HepG2 (cell line): Measurements from ENCODE around the gene TSSK3. TPM values are rescaled to one million over a fixed set of nuclear protein-coding genes. Genes with fewer than 3 reads are reported as not detected.

Experiments
- LCORL ChIP-seq, 2 experiments: fragments of 450-650 bp in 1 of 2; sonication (generic) in 1 of 2; formaldehyde crosslinking in 1 of 2; IDR thresholded peaks; 2 replicates each; pipeline versions ENCODE4 v1.5.0 to v1.6.1; 2017 to 2020; ENCODE audit warnings: antibody characterized with exemption in 1 of 2, missing genetic modification reagents in 1 of 2
- NFYB ChIP-seq: sonication (generic); formaldehyde crosslinking; IDR thresholded peaks from 2 replicates; pipeline ENCODE4 v1.4.0; 2020; ENCODE audit warnings: missing genetic modification reagents
- ZC3H13 ChIP-seq: sonication (generic); formaldehyde crosslinking; IDR thresholded peaks from 2 replicates; pipeline ENCODE4 v1.8.1; 2023; ENCODE audit warnings: mild to moderate bottlenecking, missing genetic modification reagents, moderate library complexity
- ZNF713 ChIP-seq: sonication (generic); formaldehyde crosslinking; IDR thresholded peaks from 2 replicates; pipeline ENCODE4 v1.4.0; 2020; ENCODE audit warnings: mild to moderate bottlenecking, missing genetic modification reagents
- ZNF781 ChIP-seq: sonication (generic); formaldehyde crosslinking; IDR thresholded peaks from 2 replicates; pipeline ENCODE4 v1.5.1; 2020; ENCODE audit warnings: borderline replicate concordance, mild to moderate bottlenecking, missing genetic modification reagents; ENCODE audit errors: not compliant biosample characterization
- polyA plus RNA-seq, 8 experiments: library from polyadenylated mRNA; depleted of rRNA in 3 of 8; stranded (reverse) in 7 of 8; unstranded in 1 of 8; fragments of >200 nt; fragmentation: Illumina TruSeq in 4 of 8; extraction: Trizol in 4 of 8; gene quantifications; 2 replicates each; pipeline versions ENCODE4 v1.2.1 to v1.2.3, GENCODE V29; 2011 to 2016; ENCODE audit warnings: low read depth in 4 of 8, missing spikeins in 1 of 8, mixed read lengths in 1 of 8; ENCODE audit not compliant: insufficient read depth in 1 of 8
- total RNA-seq, 5 experiments: library from RNA; depleted of rRNA; stranded (reverse); fragments of >200 nt; fragmentation: Illumina TruSeq; extraction: Trizol; gene quantifications; 2 replicates each; pipeline ENCODE4 v1.2.3, GENCODE V29; 2016; ENCODE audit warnings: low read depth in 1 of 5
- TF ChIP-seq, protein P1 (sequence below): IDR thresholded peaks from 2 replicates; pipeline ENCODE4 v1.6.1; 2018; ENCODE audit warnings: missing genetic modification reagents
- TF ChIP-seq, protein P2 (sequence below): sonication (generic); formaldehyde crosslinking; IDR thresholded peaks from 2 replicates; pipeline ENCODE4 v1.5.0; 2020; ENCODE audit warnings: missing genetic modification reagents
- TF ChIP-seq, protein P3 (sequence below): sonication (generic); formaldehyde crosslinking; IDR thresholded peaks from 2 replicates; pipeline ENCODE4 v1.4.0; 2020; ENCODE audit warnings: missing genetic modification reagents
- TF ChIP-seq, protein P4 (sequence below): sonication (generic); formaldehyde crosslinking; IDR thresholded peaks from 2 replicates; pipeline ENCODE4 v1.5.0; 2020; ENCODE audit warnings: missing genetic modification reagents
- TF ChIP-seq, protein P5 (sequence below): sonication (generic); formaldehyde crosslinking; IDR thresholded peaks from 2 replicates; pipeline ENCODE4 v1.4.0; 2020; ENCODE audit warnings: missing genetic modification reagents
- TF ChIP-seq, protein P6 (sequence below): sonication (generic); formaldehyde crosslinking; IDR thresholded peaks from 2 replicates; pipeline ENCODE4 v1.4.0; 2020; ENCODE audit warnings: missing genetic modification reagents
- TF ChIP-seq, protein P7 (sequence below): sonication (generic); formaldehyde crosslinking; IDR thresholded peaks from 2 replicates; pipeline ENCODE4 v1.5.0; 2020; ENCODE audit warnings: missing genetic modification reagents, mild to moderate bottlenecking, borderline replicate concordance
- TF ChIP-seq, protein P8 (sequence below): sonication (generic); formaldehyde crosslinking; IDR thresholded peaks from 2 replicates; pipeline ENCODE4 v1.4.0; 2020; ENCODE audit warnings: missing genetic modification reagents, borderline replicate concordance

The TSSK3 gene
- total and polyA plus RNA-seq, 2 of the 13 experiments (the other 11 are each of a cell fraction or from before 2014, with no cell fraction given) = 1.0 to 1.1 TPM

DNA sequence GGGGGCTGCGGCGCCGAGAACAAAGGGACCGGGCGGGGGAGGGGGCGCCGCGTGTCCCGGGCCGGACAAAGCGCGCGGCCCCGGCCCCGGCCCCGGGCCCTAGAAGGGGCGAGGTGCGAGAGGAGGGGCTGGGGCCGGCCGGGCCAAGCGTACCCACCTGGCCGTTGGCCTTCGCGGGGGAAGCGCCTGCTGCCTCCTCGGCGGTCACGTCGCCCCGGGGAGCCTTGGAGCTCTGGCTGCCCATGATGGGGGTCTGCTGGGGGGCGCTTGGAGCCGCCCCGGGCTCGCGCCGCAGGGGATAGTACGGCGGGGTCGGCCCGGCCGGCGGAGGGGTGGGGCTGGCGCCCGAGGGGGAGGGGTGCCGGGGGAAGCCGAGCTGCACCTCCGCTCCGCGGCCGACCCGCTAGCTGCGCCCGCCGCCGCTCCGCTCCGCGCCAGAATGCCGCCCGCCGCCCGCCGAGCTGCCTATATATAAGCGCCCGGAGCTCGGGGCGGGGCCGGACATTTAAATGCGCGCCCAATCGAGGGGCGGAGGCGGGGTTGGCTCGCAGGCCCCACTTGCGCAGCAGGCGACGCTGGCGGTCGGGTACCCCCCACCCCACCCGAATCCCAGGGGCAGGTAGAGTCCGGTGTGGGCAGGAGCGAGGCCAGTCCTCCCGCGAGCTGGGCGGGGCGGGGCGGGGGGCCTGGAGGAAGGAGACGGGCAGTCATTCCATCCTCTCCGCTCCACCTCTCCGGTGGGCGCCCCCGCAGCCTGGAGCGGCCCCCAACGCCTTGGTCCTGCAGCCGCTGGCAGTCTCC is 26.3 kb upstream of the TSSK3 start, which contains the start of gene MARCKSL1 (continued):
- TF ChIP-seq LCORL (IDR thresholded peaks at IDR 0.05) = no peak
- TF ChIP-seq LCORL (CRISPR knock-in tag; IDR thresholded peaks at IDR 0.05) = peak; percentile 69
- TF ChIP-seq, protein P1, sequence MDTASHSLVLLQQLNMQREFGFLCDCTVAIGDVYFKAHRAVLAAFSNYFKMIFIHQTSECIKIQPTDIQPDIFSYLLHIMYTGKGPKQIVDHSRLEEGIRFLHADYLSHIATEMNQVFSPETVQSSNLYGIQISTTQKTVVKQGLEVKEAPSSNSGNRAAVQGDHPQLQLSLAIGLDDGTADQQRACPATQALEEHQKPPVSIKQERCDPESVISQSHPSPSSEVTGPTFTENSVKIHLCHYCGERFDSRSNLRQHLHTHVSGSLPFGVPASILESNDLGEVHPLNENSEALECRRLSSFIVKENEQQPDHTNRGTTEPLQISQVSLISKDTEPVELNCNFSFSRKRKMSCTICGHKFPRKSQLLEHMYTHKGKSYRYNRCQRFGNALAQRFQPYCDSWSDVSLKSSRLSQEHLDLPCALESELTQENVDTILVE = 0 out of 2 replicates have a peak, but pooled peaks have one; percentile 41
- TF ChIP-seq, protein P2, sequence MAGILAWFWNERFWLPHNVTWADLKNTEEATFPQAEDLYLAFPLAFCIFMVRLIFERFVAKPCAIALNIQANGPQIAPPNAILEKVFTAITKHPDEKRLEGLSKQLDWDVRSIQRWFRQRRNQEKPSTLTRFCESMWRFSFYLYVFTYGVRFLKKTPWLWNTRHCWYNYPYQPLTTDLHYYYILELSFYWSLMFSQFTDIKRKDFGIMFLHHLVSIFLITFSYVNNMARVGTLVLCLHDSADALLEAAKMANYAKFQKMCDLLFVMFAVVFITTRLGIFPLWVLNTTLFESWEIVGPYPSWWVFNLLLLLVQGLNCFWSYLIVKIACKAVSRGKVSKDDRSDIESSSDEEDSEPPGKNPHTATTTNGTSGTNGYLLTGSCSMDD (CRISPR knock-in tag) = 0 out of 2 replicates have a peak, but pooled peaks have one; percentile 13
- no peak for TF ChIP-seq ZNF713 (CRISPR knock-in tag)
- TF ChIP-seq, protein P3, sequence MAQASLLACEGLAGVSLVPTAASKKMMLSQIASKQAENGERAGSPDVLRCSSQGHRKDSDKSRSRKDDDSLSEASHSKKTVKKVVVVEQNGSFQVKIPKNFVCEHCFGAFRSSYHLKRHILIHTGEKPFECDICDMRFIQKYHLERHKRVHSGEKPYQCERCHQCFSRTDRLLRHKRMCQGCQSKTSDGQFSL (CRISPR knock-in tag) = 0 out of 2 replicates have a peak, but pooled peaks have one; percentile 43
- TF ChIP-seq, protein P4, sequence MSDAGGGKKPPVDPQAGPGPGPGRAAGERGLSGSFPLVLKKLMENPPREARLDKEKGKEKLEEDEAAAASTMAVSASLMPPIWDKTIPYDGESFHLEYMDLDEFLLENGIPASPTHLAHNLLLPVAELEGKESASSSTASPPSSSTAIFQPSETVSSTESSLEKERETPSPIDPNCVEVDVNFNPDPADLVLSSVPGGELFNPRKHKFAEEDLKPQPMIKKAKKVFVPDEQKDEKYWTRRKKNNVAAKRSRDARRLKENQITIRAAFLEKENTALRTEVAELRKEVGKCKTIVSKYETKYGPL (CRISPR knock-in tag) = no peak
- TF ChIP-seq ZC3H13 (CRISPR knock-in tag) = peak; percentile 66
- TF ChIP-seq, protein P5, sequence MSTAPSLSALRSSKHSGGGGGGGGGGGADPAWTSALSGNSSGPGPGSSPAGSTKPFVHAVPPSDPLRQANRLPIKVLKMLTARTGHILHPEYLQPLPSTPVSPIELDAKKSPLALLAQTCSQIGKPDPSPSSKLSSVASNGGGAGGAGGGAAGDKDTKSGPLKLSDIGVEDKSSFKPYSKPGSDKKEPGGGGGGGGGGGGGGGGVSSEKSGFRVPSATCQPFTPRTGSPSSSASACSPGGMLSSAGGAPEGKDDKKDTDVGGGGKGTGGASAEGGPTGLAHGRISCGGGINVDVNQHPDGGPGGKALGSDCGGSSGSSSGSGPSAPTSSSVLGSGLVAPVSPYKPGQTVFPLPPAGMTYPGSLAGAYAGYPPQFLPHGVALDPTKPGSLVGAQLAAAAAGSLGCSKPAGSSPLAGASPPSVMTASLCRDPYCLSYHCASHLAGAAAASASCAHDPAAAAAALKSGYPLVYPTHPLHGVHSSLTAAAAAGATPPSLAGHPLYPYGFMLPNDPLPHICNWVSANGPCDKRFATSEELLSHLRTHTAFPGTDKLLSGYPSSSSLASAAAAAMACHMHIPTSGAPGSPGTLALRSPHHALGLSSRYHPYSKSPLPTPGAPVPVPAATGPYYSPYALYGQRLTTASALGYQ (CRISPR knock-in tag) = peak; percentile 33; the same call in 1 of the 2 replicates
- TF ChIP-seq, protein P6, sequence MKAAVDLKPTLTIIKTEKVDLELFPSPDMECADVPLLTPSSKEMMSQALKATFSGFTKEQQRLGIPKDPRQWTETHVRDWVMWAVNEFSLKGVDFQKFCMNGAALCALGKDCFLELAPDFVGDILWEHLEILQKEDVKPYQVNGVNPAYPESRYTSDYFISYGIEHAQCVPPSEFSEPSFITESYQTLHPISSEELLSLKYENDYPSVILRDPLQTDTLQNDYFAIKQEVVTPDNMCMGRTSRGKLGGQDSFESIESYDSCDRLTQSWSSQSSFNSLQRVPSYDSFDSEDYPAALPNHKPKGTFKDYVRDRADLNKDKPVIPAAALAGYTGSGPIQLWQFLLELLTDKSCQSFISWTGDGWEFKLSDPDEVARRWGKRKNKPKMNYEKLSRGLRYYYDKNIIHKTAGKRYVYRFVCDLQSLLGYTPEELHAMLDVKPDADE (CRISPR knock-in tag) = 0 out of 2 replicates have a peak, but pooled peaks have one; percentile 41
- TF ChIP-seq, protein P7, sequence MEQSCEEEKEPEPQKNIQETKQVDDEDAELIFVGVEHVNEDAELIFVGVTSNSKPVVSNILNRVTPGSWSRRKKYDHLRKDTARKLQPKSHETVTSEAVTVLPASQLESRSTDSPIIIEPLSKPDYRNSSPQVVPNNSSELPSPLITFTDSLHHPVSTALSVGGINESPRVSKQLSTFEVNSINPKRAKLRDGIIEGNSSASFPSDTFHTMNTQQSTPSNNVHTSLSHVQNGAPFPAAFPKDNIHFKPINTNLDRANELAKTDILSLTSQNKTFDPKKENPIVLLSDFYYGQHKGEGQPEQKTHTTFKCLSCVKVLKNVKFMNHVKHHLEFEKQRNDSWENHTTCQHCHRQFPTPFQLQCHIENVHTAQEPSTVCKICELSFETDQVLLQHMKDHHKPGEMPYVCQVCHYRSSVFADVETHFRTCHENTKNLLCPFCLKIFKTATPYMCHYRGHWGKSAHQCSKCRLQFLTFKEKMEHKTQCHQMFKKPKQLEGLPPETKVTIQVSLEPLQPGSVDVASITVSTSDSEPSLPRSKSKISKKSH (CRISPR knock-in tag) = no peak
- no peak for TF ChIP-seq ZNF781
- TF ChIP-seq, protein P8, sequence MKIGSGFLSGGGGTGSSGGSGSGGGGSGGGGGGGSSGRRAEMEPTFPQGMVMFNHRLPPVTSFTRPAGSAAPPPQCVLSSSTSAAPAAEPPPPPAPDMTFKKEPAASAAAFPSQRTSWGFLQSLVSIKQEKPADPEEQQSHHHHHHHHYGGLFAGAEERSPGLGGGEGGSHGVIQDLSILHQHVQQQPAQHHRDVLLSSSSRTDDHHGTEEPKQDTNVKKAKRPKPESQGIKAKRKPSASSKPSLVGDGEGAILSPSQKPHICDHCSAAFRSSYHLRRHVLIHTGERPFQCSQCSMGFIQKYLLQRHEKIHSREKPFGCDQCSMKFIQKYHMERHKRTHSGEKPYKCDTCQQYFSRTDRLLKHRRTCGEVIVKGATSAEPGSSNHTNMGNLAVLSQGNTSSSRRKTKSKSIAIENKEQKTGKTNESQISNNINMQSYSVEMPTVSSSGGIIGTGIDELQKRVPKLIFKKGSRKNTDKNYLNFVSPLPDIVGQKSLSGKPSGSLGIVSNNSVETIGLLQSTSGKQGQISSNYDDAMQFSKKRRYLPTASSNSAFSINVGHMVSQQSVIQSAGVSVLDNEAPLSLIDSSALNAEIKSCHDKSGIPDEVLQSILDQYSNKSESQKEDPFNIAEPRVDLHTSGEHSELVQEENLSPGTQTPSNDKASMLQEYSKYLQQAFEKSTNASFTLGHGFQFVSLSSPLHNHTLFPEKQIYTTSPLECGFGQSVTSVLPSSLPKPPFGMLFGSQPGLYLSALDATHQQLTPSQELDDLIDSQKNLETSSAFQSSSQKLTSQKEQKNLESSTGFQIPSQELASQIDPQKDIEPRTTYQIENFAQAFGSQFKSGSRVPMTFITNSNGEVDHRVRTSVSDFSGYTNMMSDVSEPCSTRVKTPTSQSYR = peak; percentile 41; the same call in 1 of the 2 replicates
- TF ChIP-seq NFYB (CRISPR knock-in tag) = peak; percentile 48; the same call in 1 of the 2 replicates
